ENCODE results near the gene CCDC24. TPM values are rescaled to one million over a fixed set of nuclear protein-coding genes. Genes with fewer than 3 reads are reported as not detected.

Gene CCDC24
- total RNA-seq, 2 donors from 2014 or later, result 6.7 to 21.1 TPM

- intact Hi-C loops (cut with DNase I), result no loop called here
- peaks cover 40% of the 10 kb centered on the region for H3K4me1 ChIP-seq
- no peaks in the 10 kb centered on the region for H3K9me3 ChIP-seq
- H3K4me3 ChIP-seq, result no peak overlapping the region
- no peak for DNase-seq
- H3K27ac ChIP-seq, result no peak overlapping the region
- H3K36me3 ChIP-seq (replicated peaks in 1 of 2; ENCODE audit: insufficient read depth in 1 of 2, low read depth in 2 of 2), result no peaks in the 10 kb centered on the region
- ATAC-seq, result no peak
- no peaks in the 10 kb centered on the region for H3K27me3 ChIP-seq
- WGBS, 2 donors, result 90 to 94% methylated on average over 4 of the region's 4 CpGs
- TF ChIP-seq POLR2A (IDR thresholded peaks at IDR 0.05) (no peak), CTCF (IDR thresholded peaks at IDR 0.05) (no peak)
Measured at GRCh38 chr1:44034423-44034822, 43.0 kb downstream of the CCDC24 start.

GRCh38 chr1:44034976-44035716 is 43.7 kb downstream of the CCDC24 start:
- Histone ChIP-seq H3K27me3 (no peaks in the 10 kb centered on the region), H3K4me1 (peaks cover 37% of the 10 kb centered on the region), H3K27ac (peak overlapping the region in 3 of 4 donors; percentile 57 to 62 (median 60)), H3K36me3 (replicated peaks in 1 of 2; ENCODE audit: insufficient read depth in 1 of 2, low read depth in 2 of 2) (no peaks in the 10 kb centered on the region), H3K9me3 (no peaks in the 10 kb centered on the region), H3K4me3 (no peak overlapping the region)
- 67 to 78% methylated on average over 4 to 11 of the region's 11 CpGs for WGBS, 2 donors
- no peak for TF ChIP-seq POLR2A (IDR thresholded peaks at IDR 0.05)
- no peak for TF ChIP-seq CTCF (IDR thresholded peaks at IDR 0.05)
- DNase-seq (no peak), ATAC-seq (no peak)
- intact Hi-C loops (cut with DNase I), result no loop called here

GRCh38 chr1:44035726-44036408 is 44.5 kb downstream of the CCDC24 start:
- Histone ChIP-seq H3K4me3 (no peak overlapping the region), H3K27ac (peak overlapping the region; percentile 26 to 62 (median 58)), H3K4me1 (peaks cover 37% of the 10 kb centered on the region), H3K27me3 (no peaks in the 10 kb centered on the region), H3K36me3 (replicated peaks in 1 of 2; ENCODE audit: insufficient read depth in 1 of 2, low read depth in 2 of 2) (no peaks in the 10 kb centered on the region), H3K9me3 (no peaks in the 10 kb centered on the region)
- intact Hi-C loops (cut with DNase I), result no loop called here
- ATAC-seq (peak; percentile 13), DNase-seq (peak; percentile 34 to 38 (median 35))
- no peak for TF ChIP-seq POLR2A (IDR thresholded peaks at IDR 0.05)
- no peak for TF ChIP-seq CTCF (IDR thresholded peaks at IDR 0.05)
- WGBS, 2 donors, result 25 to 52% methylated on average over 4 to 8 of the region's 8 CpGs

- Histone ChIP-seq H3K4me3 (no peak overlapping the region), H3K27ac (peak overlapping the region; percentile 26 to 62 (median 58)), H3K27me3 (no peaks in the 10 kb centered on the region), H3K4me1 (peaks cover 34% of the 10 kb centered on the region), H3K36me3 (replicated peaks in 1 of 2; ENCODE audit: insufficient read depth in 1 of 2, low read depth in 2 of 2) (no peaks in the 10 kb centered on the region), H3K9me3 (no peaks in the 10 kb centered on the region)
- ATAC-seq (peak; percentile 78), DNase-seq (peak; percentile 79 to 84 (median 80))
- TF ChIP-seq POLR2A (IDR thresholded peaks at IDR 0.05), result no peak
- peak; percentile 71 to 94 (median 89) for TF ChIP-seq CTCF (IDR thresholded peaks at IDR 0.05)
- intact Hi-C loops (cut with DNase I), result no loop called here
- WGBS, 2 donors, result 6 to 8% methylated on average over 6 of the region's 6 CpGs
Measured at GRCh38 chr1:44036409-44037139, 45.2 kb downstream of the CCDC24 start.
